Activated CD8-positive, alpha-beta memory T cell treated with anti-CD3 and anti-CD28 coated beads, Interleukin-2, amount 10 ng/mL, durations not matched to agents 7 days and 5 days (primary cell): Measurements from ENCODE around the gene CCDC33. TPM values are rescaled to one million over a fixed set of nuclear protein-coding genes. Genes with fewer than 3 reads are reported as not detected.

Experiments used
- ATAC-seq: fragments of 150-1000 bp; cut with Tn5 transposase; one replicate; pipeline ENCODE4 v1.10.0; 2021; ENCODE audit warnings: moderate library complexity
- CTCF ChIA-PET: fragments of 350-600 bp; sonication (Branson Sonifier 250); formaldehyde crosslinking; loops from one replicate; lab custom pipeline; 2021; ENCODE audit warnings: antibody characterized with exemption; lab: Charles Lee
- DNase-seq: peaks from one replicate; pipeline ENCODE4 v3.0.0-alpha.2; 2020
- H3K27ac Mint-ChIP-seq: one replicate; pipeline ENCODE4 v1.8.0; 2021; ENCODE audit warnings: mild to moderate bottlenecking, mixed read lengths
- H3K27me3 Mint-ChIP-seq: one replicate; pipeline ENCODE4 v1.8.0; 2021; ENCODE audit warnings: mixed read lengths
- H3K36me3 Mint-ChIP-seq: one replicate; pipeline ENCODE4 v1.8.0; 2021; ENCODE audit warnings: mild to moderate bottlenecking, mixed read lengths
- H3K4me1 Mint-ChIP-seq: one replicate; pipeline ENCODE4 v1.8.0; 2021; ENCODE audit warnings: mixed read lengths
- H3K4me3 Mint-ChIP-seq: one replicate; pipeline ENCODE4 v1.8.0; 2021; ENCODE audit warnings: mild to moderate bottlenecking, moderate library complexity, mixed read lengths
- H3K9me3 Mint-ChIP-seq: one replicate; pipeline ENCODE4 v1.8.0; 2022; ENCODE audit warnings: low read depth, mixed read lengths
- total RNA-seq, 2 experiments: library from RNA; stranded (reverse); gene quantifications; one replicate each; pipeline ENCODE4 v1.2.3, GENCODE V29; 2021

Gene CCDC33
- total RNA-seq, 2 experiments from 2014 or later = not detected

DNA sequence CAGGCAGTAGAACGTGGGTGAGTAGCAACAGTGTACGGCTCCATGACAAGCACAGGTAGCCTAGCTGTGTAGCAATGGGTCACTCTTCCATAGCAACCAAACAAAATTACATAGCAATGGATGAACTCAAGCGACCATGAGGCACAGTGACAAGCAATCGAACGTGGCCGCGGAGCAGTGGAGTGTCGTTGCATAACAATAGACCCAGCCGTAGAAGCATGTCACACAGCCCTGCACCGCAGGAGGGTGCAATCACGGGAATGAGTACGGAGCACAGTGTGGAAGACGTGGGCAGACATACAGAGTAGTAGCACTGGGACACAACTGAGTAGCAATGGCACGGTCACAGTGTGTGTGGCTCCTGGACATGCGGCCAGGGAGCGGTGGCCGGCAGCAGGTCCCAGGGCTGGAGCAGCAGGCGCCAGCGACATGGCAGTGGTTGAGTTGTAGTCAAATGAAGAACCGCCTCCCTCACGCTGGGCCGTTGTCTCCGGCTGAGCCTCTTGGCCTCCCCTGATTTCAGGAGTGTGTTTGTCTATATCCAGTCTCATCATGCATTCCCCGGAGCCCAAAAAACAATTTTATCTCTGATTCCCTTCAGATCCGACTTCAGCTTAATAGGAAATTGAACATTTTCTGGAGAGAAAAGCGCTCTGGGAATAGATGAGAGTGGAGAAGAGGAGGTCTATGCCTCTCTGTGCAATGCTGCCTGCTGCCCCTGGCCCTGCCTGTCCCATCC, 64.1 kb downstream of the CCDC33 start:
- CTCF ChIA-PET = interaction anchor here (0.5 kb wide), 1 partner anchor 334 kb away, joined by 4 read pairs; no protein-coding TSS in a partner anchor

DNA sequence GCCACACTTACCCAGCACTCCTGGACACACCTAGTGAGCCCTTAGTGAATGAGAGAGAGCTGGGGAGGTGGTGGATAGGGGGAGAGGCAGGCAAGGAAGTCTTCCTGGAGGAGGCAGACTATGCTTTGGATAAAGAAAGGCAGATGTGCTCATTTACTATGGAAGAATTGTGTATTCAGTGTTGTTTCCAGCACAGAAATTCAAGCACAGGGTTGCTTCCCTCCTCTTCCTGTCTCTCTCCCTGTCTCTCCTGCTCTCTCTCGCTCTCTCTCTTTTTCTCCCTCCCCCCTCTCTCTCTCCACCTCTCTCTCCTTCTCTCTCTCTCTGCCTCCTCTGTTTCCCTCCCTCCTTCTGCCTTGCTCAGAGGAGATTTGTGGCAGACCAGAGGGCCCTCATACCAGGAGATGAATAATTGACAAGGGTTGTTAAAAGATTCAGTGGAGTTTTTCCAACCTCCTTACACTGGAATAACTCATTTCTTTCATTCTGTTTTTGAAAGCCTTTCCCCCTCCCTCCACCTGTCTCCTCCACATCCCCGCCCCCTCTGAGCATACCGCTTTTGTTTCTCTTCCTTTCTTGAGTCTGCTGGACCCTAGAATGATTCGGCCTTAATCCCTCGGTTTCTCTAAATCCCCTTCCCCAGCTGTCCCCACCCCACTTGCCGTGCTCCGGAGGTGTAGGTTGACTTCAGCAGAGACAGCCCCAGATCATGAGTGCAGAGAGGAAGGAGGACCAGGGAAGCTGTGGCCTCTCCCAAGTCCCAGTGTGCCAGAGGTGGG, 65.6 kb downstream of the CCDC33 start:
- Mint-ChIP-seq H3K36me3 (no peaks in the 10 kb centered on the region), H3K9me3 (no peaks in the 10 kb centered on the region), H3K27ac (no peak overlapping the region), H3K27me3 (peaks cover 61% of the 10 kb centered on the region), H3K4me1 (peaks cover 11% of the 10 kb centered on the region), H3K4me3 (no peak overlapping the region)
- ATAC-seq = no peak
- no peak for DNase-seq
- CTCF ChIA-PET = interaction anchor here (1.0 kb wide), 1 partner anchor 19 kb away, joined by 3 read pairs; no protein-coding TSS in a partner anchor

More for the DNA sequence above, 64.1 kb downstream of the CCDC33 start:
- Mint-ChIP-seq H3K36me3 (no peaks in the 10 kb centered on the region), H3K4me3 (no peak overlapping the region), H3K9me3 (no peaks in the 10 kb centered on the region), H3K27ac (no peak overlapping the region), H3K4me1 (peaks cover 11% of the 10 kb centered on the region), H3K27me3 (peaks cover 51% of the 10 kb centered on the region)
- no peak for DNase-seq
- ATAC-seq = no peak

DNA sequence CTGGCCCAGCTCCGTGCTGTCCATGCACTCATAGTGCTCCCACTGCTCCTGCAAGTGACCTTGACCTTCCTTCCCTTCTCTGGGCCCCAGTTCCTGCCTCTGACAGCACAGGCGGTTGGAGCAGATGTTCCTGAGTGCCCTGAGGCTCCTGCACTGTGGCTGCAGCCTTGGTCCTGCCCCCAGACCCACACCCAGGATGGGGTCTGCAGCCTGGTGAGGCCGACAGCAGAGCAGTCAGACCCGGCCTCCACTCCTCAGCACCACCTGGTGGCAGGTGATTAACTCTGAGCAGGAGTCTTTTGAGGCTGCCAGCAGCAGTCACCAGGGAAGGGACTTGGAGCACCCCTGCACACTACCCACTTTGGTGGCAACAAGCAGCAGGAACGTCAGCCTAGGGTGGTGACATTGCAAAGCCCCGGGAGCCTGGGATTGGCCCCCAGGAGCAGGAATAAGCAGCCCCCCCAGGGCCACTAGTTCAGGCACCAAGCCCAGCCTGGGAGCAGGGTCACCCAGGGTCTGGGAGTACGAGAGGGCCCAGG, 66.8 kb downstream of the CCDC33 start:
- no peaks in the 10 kb centered on the region for H3K36me3 Mint-ChIP-seq
- CTCF ChIA-PET = interaction anchor here (1.3 to 1.4 kb wide), 2 partner anchors 20 to 174 kb away, joined by 5 read pairs; no protein-coding TSS in a partner anchor
- peaks cover 2% of the 10 kb centered on the region for H3K4me1 Mint-ChIP-seq
- H3K9me3 Mint-ChIP-seq = no peaks in the 10 kb centered on the region
- no peak overlapping the region for H3K4me3 Mint-ChIP-seq
- H3K27me3 Mint-ChIP-seq = peaks cover 65% of the 10 kb centered on the region
- ATAC-seq (peak; percentile 37), DNase-seq (peak; percentile 59)
- no peak overlapping the region for H3K27ac Mint-ChIP-seq

GRCh38 chr15:74303741-74304309, 67.7 kb downstream of the CCDC33 start:
- Mint-ChIP-seq H3K9me3 (no peaks in the 10 kb centered on the region), H3K27ac (no peak overlapping the region), H3K27me3 (peaks cover 62% of the 10 kb centered on the region), H3K36me3 (no peaks in the 10 kb centered on the region), H3K4me3 (no peak overlapping the region), H3K4me1 (no peaks in the 10 kb centered on the region)
- no peak for ATAC-seq
- DNase-seq = no peak
- CTCF ChIA-PET = interaction anchor here (1.3 to 1.4 kb wide), 2 partner anchors 19 to 175 kb away, joined by 5 read pairs; no protein-coding TSS in a partner anchor

DNA sequence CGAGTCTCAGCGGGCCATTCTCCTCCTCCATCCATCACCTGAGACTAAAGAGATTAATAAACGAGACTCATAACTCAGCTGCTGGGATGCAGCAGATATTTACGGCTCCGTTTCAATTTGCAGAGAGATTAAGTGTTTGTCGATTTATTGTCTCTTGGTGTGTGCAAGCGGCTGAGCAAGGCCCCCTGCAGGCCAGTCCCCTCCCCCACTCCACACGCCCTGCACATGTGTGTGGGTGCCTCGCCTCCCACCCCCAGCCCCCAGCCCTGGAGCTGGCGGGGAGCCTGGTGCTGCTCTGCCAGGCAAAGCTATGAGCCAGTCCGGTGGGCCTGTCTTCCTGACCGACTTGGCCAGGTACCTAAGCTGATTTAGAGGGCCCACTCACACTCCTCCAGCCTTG, 68.3 kb downstream of the CCDC33 start:
- Mint-ChIP-seq H3K27me3 (peaks cover 67% of the 10 kb centered on the region), H3K27ac (no peak overlapping the region), H3K4me3 (no peak overlapping the region), H3K9me3 (no peaks in the 10 kb centered on the region), H3K4me1 (no peaks in the 10 kb centered on the region), H3K36me3 (no peaks in the 10 kb centered on the region)
- CTCF ChIA-PET = interaction anchor here (0.8 to 1.4 kb wide), 5 partner anchors 11 to 176 kb away, joined by 3 to 5 read pairs (median 5); no protein-coding TSS in a partner anchor
- no peak for ATAC-seq
- DNase-seq = no peak

GRCh38 chr15:74305687-74306086, 69.6 kb downstream of the CCDC33 start:
- DNase-seq (no peak), ATAC-seq (no peak)
- Mint-ChIP-seq H3K4me1 (no peaks in the 10 kb centered on the region), H3K27ac (no peak overlapping the region), H3K36me3 (no peaks in the 10 kb centered on the region), H3K9me3 (no peaks in the 10 kb centered on the region), H3K27me3 (peaks cover 62% of the 10 kb centered on the region), H3K4me3 (no peak overlapping the region)
- CTCF ChIA-PET = interaction anchor here (1.3 kb wide), 1 partner anchor 10 kb away, joined by 5 read pairs; no protein-coding TSS in a partner anchor

DNA sequence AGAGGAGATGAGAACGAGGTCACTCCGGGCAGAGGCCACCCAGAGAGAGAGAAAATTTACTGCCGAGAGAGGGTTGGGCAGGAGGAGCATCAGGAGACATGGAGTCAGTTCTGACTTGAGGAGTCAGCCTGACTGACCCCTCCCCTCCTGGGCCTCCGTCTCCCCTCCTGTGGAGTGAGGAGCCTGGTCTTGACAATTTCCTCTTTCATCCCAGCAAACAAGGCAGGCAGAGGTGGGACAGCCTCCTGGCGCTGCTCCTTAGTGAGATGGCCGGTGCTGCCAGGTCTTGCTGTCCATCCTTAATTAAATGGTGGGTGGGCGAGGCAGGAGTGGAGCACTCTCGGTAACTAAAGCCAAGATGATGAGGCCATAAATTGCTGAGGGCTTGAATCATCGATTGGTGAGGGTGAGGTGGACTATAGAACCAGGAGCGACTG, 70.7 kb downstream of the CCDC33 start:
- CTCF ChIA-PET = interaction anchor here (0.9 to 8.5 kb wide), 7 partner anchors 11 to 181 kb away, joined by 3 to 132 read pairs (median 13); no protein-coding TSS in a partner anchor
- Mint-ChIP-seq H3K4me1 (no peaks in the 10 kb centered on the region), H3K27ac (no peak overlapping the region), H3K27me3 (peaks cover 52% of the 10 kb centered on the region), H3K4me3 (no peak overlapping the region), H3K9me3 (no peaks in the 10 kb centered on the region), H3K36me3 (no peaks in the 10 kb centered on the region)
- ATAC-seq (no peak), DNase-seq (no peak)

DNA sequence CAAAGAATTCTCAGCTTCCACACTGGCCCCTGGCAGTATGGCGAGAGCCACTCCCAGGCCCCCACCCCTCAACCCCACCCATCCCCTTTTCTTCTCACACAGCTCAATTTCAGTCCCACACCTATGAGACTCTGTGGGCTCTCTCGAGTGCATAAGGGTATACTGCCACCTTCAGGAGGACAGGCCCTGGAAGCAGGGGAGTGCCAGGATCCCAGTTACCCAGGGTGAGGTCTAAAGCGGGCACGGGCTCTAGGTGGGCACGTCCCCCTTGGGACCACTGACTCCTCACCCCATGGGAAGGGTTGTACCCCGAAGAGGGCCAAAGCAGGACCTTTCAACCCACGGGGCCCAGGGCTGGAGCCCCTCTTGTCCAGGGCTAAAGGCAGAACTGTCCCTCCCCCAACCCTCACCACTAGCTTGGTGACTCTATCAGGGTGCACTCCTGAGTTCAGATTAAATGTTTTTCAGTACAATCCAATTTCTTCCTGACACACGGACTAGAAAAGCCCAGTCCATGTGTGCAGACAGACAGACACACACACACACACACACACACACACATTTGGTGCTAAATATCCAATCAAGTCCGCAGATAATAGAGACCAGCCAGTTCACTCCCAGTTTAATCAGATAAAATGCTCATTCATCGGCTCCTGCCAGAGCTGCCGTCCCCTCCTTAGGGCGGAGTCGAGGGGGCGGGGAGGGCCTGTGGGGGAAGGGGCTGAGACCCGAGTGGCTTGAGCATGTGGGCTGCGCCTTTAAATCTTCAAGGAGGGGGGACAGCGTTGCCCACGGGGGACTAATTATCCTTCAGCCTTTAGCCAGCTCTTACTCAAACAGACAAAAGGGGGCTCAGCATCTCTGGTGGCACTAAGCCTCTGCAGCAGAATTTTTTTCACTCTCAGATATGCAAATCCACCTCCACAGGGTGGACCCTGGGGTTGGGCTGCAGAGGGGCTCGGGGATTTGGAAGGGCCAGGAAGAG, 72.0 kb downstream of the CCDC33 start:
- no peaks in the 10 kb centered on the region for H3K9me3 Mint-ChIP-seq
- peaks cover 43% of the 10 kb centered on the region for H3K27me3 Mint-ChIP-seq
- no peak overlapping the region for H3K4me3 Mint-ChIP-seq
- DNase-seq = peak; percentile 71
- H3K4me1 Mint-ChIP-seq = peaks cover 2% of the 10 kb centered on the region
- CTCF ChIA-PET = interaction anchor here (0.6 to 8.5 kb wide), 19 partner anchors 9 to 1059 kb away, joined by 3 to 132 read pairs (median 5); no protein-coding TSS in a partner anchor
- no peaks in the 10 kb centered on the region for H3K36me3 Mint-ChIP-seq
- peak; percentile 83 for ATAC-seq
- no peak overlapping the region for H3K27ac Mint-ChIP-seq

DNA sequence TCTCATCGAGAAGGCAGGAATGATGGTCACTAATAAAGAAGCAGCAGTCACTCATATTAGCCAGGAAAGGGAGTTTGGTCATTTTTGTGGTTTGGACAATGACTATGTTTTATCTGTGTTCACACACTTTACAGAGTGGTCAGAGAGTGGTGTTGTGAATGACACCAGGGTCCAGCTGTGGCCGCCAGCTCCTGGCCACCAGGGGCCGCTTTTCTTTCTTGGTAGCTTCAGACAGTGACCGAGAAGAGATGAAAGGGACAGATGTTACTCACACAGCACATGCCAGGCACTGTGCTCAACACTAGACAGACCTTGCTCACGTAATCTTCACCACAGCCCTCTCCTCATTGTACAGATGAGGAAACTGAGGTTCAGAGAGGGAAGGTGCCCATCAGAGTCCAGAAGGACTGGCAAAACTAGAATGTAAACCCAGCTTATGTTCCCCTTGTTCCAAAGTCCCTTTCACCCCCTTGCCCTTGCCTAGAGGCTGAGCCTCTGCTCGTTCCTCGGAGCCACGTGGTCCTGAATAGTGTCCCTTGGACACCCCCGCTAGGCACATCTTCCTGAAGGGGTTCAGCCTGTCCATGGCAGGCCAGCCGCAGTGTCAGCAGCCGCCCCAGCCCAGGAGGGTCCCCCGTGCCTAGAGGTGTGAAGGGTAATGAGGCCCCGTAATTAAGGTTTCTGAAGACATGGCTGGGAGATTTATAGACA, 75.8 kb downstream of the CCDC33 start:
- Mint-ChIP-seq H3K4me3 (no peak overlapping the region), H3K4me1 (peaks cover 35% of the 10 kb centered on the region), H3K27me3 (peaks cover 16% of the 10 kb centered on the region), H3K36me3 (no peaks in the 10 kb centered on the region), H3K27ac (no peak overlapping the region), H3K9me3 (no peaks in the 10 kb centered on the region)
- DNase-seq (no peak), ATAC-seq (no peak)
- CTCF ChIA-PET = interaction anchor here (0.8 to 8.5 kb wide), 2 partner anchors 10 to 184 kb away, joined by 4 to 132 read pairs; no protein-coding TSS in a partner anchor

DNA sequence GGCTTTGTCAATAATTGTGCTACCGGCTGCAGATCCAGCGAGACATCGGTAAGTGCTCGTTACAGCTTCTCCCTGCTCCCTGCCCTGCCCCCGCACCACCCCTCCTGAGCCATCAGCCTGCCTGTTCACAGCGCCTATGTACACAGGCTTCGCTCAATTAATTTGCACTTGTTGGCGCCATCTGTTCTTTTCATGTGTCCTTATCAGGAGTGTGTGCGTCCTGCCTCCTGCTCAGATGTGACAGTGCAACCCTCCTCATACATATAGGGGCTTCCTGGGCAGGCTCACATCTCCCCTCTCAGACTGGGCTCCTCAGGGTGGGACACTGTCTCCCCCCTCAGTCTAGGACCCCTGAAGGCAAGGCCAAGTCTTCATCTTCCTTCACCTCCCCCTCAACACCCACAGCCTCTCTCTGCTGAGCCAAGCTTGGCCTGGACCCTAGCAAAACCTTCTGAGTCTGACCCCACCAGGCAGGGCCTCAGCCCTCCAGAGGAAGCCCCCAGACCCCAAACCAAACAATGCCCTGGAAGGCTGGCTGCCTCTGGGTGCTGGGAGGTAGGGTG, 76.4 kb downstream of the CCDC33 start:
- H3K4me1 Mint-ChIP-seq = peaks cover 41% of the 10 kb centered on the region
- DNase-seq = no peak
- H3K36me3 Mint-ChIP-seq = no peaks in the 10 kb centered on the region
- H3K9me3 Mint-ChIP-seq = no peaks in the 10 kb centered on the region
- no peak overlapping the region for H3K4me3 Mint-ChIP-seq
- CTCF ChIA-PET = interaction anchor here (8.5 kb wide), 1 partner anchor 9 kb away, joined by 132 read pairs; no protein-coding TSS in a partner anchor
- ATAC-seq = no peak
- H3K27ac Mint-ChIP-seq = no peak overlapping the region
- peaks cover 9% of the 10 kb centered on the region for H3K27me3 Mint-ChIP-seq

- peaks cover 43% of the 10 kb centered on the region for H3K4me1 Mint-ChIP-seq
- no peaks in the 10 kb centered on the region for H3K36me3 Mint-ChIP-seq
- peak overlapping the region; percentile 58 for H3K27ac Mint-ChIP-seq
- peaks cover 7% of the 10 kb centered on the region for H3K27me3 Mint-ChIP-seq
- ATAC-seq = no peak
- no peak for DNase-seq
- CTCF ChIA-PET = interaction anchor here (3.3 to 8.5 kb wide), 2 partner anchors 8 to 14 kb away, joined by 10 to 132 read pairs; no protein-coding TSS in a partner anchor
- no peak overlapping the region for H3K4me3 Mint-ChIP-seq
- H3K9me3 Mint-ChIP-seq = no peaks in the 10 kb centered on the region
These were observed 77.8 kb downstream of the CCDC33 start for GRCh38 chr15:74313889-74314288.
